Measurements from ENCODE around the gene MYO1B.
"Not testable (repeated sequence)": the region's sequence is repeated elsewhere in the genome, so short reads cannot be mapped to it uniquely, and the experiment has no call there.

The MYO1B gene

GRCh38 chr2:191415858-191416257 is 170.7 kb downstream of the MYO1B start:
- no peak for DNase-seq

- DNase-seq = no peak
These were observed 172.5 kb downstream of the MYO1B start for GRCh38 chr2:191417746-191418145.

- DNase-seq = no peak
These were observed 176.7 kb downstream of the MYO1B start for GRCh38 chr2:191421950-191422349.

- no peak for DNase-seq
These were observed 181.8 kb downstream of the MYO1B start for GRCh38 chr2:191427031-191427430.

GRCh38 chr2:191428141-191428540 is 182.9 kb downstream of the MYO1B start:
- no peak for DNase-seq

GRCh38 chr2:191430476-191430875 is 185.3 kb downstream of the MYO1B start:
- no peak for DNase-seq

- no peak for DNase-seq
These were observed 186.9 kb downstream of the MYO1B start for GRCh38 chr2:191432121-191432520.

- no peak for DNase-seq
These were observed 188.9 kb downstream of the MYO1B start for GRCh38 chr2:191434072-191434471.

GRCh38 chr2:191435141-191435540 is 189.9 kb downstream of the MYO1B start:
- no peak for DNase-seq

GRCh38 chr2:191436368-191437055 is 191.3 kb downstream of the MYO1B start:
- no peak for DNase-seq

- no peak for DNase-seq
These were observed 194.3 kb downstream of the MYO1B start for GRCh38 chr2:191439481-191439880.

GRCh38 chr2:191441496-191442214 is 196.5 kb downstream of the MYO1B start:
- peak; percentile 76 for DNase-seq

GRCh38 chr2:191443446-191443845 is 198.2 kb downstream of the MYO1B start:
- DNase-seq = no peak

- DNase-seq = no peak
These were observed 201.7 kb downstream of the MYO1B start for GRCh38 chr2:191446910-191447309.

GRCh38 chr2:191451116-191451515 is 205.9 kb downstream of the MYO1B start:
- DNase-seq = no peak

GRCh38 chr2:191452065-191452464 is 206.9 kb downstream of the MYO1B start:
- DNase-seq = no peak

- no peak for DNase-seq
These were observed 208.6 kb downstream of the MYO1B start for GRCh38 chr2:191453761-191454160.

- not testable (repeated sequence) for DNase-seq
These were observed 211.3 kb downstream of the MYO1B start for GRCh38 chr2:191456506-191456905.

- DNase-seq = no peak
These were observed 214.0 kb downstream of the MYO1B start for GRCh38 chr2:191459158-191459557.

GRCh38 chr2:191462370-191462769 is 217.2 kb downstream of the MYO1B start:
- no peak for DNase-seq

- DNase-seq = no peak
These were observed 218.6 kb downstream of the MYO1B start for GRCh38 chr2:191463790-191464189.

- no peak for DNase-seq
These were observed 220.7 kb downstream of the MYO1B start for GRCh38 chr2:191465766-191466420.

GRCh38 chr2:191467113-191467512 is 221.9 kb downstream of the MYO1B start:
- no peak for DNase-seq

GRCh38 chr2:191470306-191470705 is 225.1 kb downstream of the MYO1B start:
- DNase-seq = no peak

Measured in NCI-H2227 treated with DMSO at 0.1 percent for 48 hours (cell line).